Neural crest cell (in vitro differentiated cells): ENCODE results near the gene ZGRF1. TPM values are rescaled to one million over a fixed set of nuclear protein-coding genes. Genes with fewer than 3 reads are reported as not detected.
"Not testable (repeated sequence)": the region's sequence is repeated elsewhere in the genome, so short reads cannot be mapped to it uniquely, and the experiment has no call there.

Source experiments
- DNase-seq: peaks from one replicate; pipeline ENCODE4 v3.0.0; 2021; ENCODE audit warnings: low read depth, mixed read lengths, low spot score
- H3K27ac Mint-ChIP-seq: one replicate; pipeline ENCODE4 v1.8.0; 2021; ENCODE audit warnings: mild to moderate bottlenecking, mixed read lengths; ENCODE audit not compliant: unreplicated experiment
- H3K27me3 Mint-ChIP-seq: 2 replicates; pipeline ENCODE4 v1.8.0; 2021; ENCODE audit warnings: low read depth, mild to moderate bottlenecking, mixed read lengths
- H3K36me3 Mint-ChIP-seq: 2 replicates; pipeline ENCODE4 v1.8.0; 2021; ENCODE audit warnings: low read depth, mild to moderate bottlenecking, mixed read lengths
- H3K4me1 Mint-ChIP-seq: 2 replicates; pipeline ENCODE4 v1.8.0; 2021; ENCODE audit warnings: mixed read lengths
- H3K4me3 Mint-ChIP-seq: one replicate; pipeline ENCODE4 v1.8.0; 2021; ENCODE audit warnings: mild to moderate bottlenecking, mixed read lengths
- H3K9me3 Mint-ChIP-seq: 2 replicates; pipeline ENCODE4 v1.8.0; 2021; ENCODE audit warnings: mixed read lengths
- CTCF ChIP-seq: fragments of 200-600 bp; sonication (generic); conservative IDR thresholded peaks from 2 replicates; pipeline ENCODE4 v1.5.0; 2021; ENCODE audit warnings: antibody characterized with exemption, mild to moderate bottlenecking
- total RNA-seq: library from RNA; stranded (reverse); gene quantifications from 2 replicates; pipeline ENCODE4 v1.2.1, GENCODE V29; 2021

The ZGRF1 gene
- total RNA-seq, 1 donor from 2014 or later = 36.0 TPM

- no peak overlapping the region for H3K27ac Mint-ChIP-seq
- no peaks in the 10 kb centered on the region for H3K27me3 Mint-ChIP-seq
- H3K4me1 Mint-ChIP-seq = peaks cover 9% of the 10 kb centered on the region
- DNase-seq = no peak
- no peak overlapping the region for H3K4me3 Mint-ChIP-seq
- H3K9me3 Mint-ChIP-seq = no peaks in the 10 kb centered on the region
- peaks cover 5% of the 10 kb centered on the region for H3K36me3 Mint-ChIP-seq
- TF ChIP-seq CTCF = no peak
Observed at GRCh38 chr4:112646632-112647537, 10.2 kb upstream of the ZGRF1 start.

DNA sequence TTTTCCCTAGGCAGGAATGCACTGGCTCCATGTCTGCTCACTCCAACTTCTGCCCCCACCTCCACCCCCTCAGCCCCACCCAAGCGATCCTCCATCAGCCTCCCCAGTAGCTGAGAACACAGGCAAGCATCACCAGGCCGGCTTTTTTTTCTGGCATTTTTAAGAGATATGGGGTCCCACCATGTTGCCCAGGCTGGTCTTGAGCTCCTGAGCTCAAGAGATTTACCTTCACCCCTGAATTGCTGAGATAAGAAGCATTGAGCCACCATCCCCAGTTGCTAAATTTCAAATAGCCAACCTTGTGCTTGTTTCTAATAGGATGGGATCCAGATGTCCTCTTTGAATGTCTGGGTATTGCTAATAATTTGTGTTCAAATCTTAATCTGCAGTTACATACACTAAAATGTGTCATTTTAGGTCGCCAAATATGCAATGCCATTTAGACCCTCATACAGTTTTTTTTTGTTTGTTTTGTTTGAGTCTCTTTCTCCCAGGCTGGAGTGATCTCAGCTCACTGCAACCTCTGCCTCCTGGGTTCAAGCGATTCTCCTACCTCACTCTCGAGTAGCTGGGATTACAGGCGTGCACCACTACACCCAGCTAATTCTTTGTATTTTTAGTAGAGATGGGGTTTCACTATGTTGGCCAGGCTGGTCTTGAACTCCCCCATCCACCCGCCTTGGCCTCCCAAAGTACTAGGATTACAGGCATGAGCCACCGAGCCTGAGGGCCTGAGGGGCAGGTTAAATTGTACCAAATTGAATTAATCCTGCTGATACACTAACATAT is 9.0 kb upstream of the ZGRF1 start:
- Mint-ChIP-seq H3K27ac (no peak overlapping the region), H3K27me3 (no peaks in the 10 kb centered on the region), H3K4me1 (peaks cover 9% of the 10 kb centered on the region), H3K9me3 (no peaks in the 10 kb centered on the region), H3K4me3 (no peak overlapping the region), H3K36me3 (peaks cover 5% of the 10 kb centered on the region)
- DNase-seq = no peak
- TF ChIP-seq CTCF = no peak

- H3K27ac Mint-ChIP-seq, H3K27me3 Mint-ChIP-seq, H3K4me3 Mint-ChIP-seq, DNase-seq, H3K9me3 Mint-ChIP-seq, H3K36me3 Mint-ChIP-seq, H3K4me1 Mint-ChIP-seq: not testable (repeated sequence)
Observed at GRCh38 chr4:112644595-112645535, 8.2 kb upstream of the ZGRF1 start.

DNA sequence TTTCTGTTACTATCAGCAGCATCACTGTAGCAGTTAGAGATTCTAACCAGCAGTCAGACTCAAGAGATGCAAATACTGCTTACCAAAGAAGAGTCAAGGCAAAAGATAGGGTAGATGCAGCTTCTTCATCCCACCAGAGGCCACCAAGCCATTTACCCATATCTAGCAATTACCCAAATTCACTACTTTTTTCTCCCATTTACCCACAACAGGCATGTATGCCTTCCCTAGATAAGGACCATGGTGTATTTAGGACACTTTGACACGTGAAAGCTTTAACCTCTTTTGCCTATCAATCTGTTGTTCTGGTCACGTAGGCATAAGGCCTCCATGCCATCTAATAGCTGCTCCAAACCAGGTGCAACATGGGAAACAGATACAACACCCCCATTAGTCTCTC is 5.8 kb upstream of the ZGRF1 start:
- H3K4me3 Mint-ChIP-seq = no peak overlapping the region
- no peak for DNase-seq
- H3K27me3 Mint-ChIP-seq = no peaks in the 10 kb centered on the region
- H3K4me1 Mint-ChIP-seq = peaks cover 8% of the 10 kb centered on the region
- no peak overlapping the region for H3K27ac Mint-ChIP-seq
- no peaks in the 10 kb centered on the region for H3K9me3 Mint-ChIP-seq
- TF ChIP-seq CTCF = no peak
- peaks cover 5% of the 10 kb centered on the region for H3K36me3 Mint-ChIP-seq

DNA sequence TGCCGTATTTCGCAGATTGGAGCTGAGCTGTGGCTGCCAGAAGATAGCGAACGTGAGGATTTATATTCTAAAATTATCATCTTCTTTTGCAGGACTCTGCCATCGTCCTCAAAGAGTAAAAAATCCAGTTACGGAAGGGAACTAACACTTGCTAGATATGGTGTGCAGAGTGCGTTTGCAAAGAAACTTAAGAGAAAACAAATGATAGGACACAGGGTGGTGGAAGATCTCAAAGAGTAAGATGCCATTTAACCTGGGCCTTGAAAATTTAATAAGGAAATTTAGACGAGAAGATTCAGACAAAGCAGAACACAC is 800 bp upstream of the ZGRF1 start:
- no peak overlapping the region for H3K4me3 Mint-ChIP-seq
- no peak overlapping the region for H3K27ac Mint-ChIP-seq
- H3K4me1 Mint-ChIP-seq = peaks cover 16% of the 10 kb centered on the region
- no peak for TF ChIP-seq CTCF
- DNase-seq = no peak
- H3K36me3 Mint-ChIP-seq = no peaks in the 10 kb centered on the region
- H3K27me3 Mint-ChIP-seq = no peaks in the 10 kb centered on the region
- no peaks in the 10 kb centered on the region for H3K9me3 Mint-ChIP-seq
